HuH-7.5 (cell line): ENCODE data around the gene STAC3.
A peak's percentile ranks its signal among the peaks of the same experiment; 100 is the strongest.
"Not testable (repeated sequence)": the region's sequence is repeated elsewhere in the genome, so short reads cannot be mapped to it uniquely, and the experiment has no call there.

Experiments used
- DNase-seq: peaks from one replicate; pipeline ENCODE4 v3.0.0; 2011; ENCODE audit warnings: low spot score

STAC3 gene

GRCh38 chr12:57250956-57251355 is at the start of gene STAC3:
TSS of gene STAC3 (minus strand) at chr12:57251187. CDS start at chr12:57249636, 1,551 bp downstream.
- DNase-seq = no peak

- no peak for DNase-seq
Measured at GRCh38 chr12:57299514-57300016, 48.6 kb upstream of the STAC3 start.

GRCh38 chr12:57296291-57296690 is 45.3 kb upstream of the STAC3 start:
- DNase-seq = no peak

- DNase-seq = not testable (repeated sequence)
Measured at GRCh38 chr12:57282073-57282472, 31.1 kb upstream of the STAC3 start.

GRCh38 chr12:57280211-57281062 is 29.4 kb upstream of the STAC3 start:
- peak; percentile 34 for DNase-seq

GRCh38 chr12:57278465-57279381 is 27.7 kb upstream of the STAC3 start:
- DNase-seq = no peak

GRCh38 chr12:57276935-57277563 is 26.1 kb upstream of the STAC3 start:
- peak; percentile 24 for DNase-seq

- DNase-seq = not testable (repeated sequence)
Measured at GRCh38 chr12:57276233-57276632, 25.2 kb upstream of the STAC3 start.

GRCh38 chr12:57273516-57273915 is 22.5 kb upstream of the STAC3 start:
- DNase-seq = no peak

- no peak for DNase-seq
Measured at GRCh38 chr12:57272337-57273151, 21.6 kb upstream of the STAC3 start.

GRCh38 chr12:57270966-57271470 is 20.0 kb upstream of the STAC3 start:
- DNase-seq = no peak

- DNase-seq = no peak
Measured at GRCh38 chr12:57268264-57268663, 17.3 kb upstream of the STAC3 start.

GRCh38 chr12:57266681-57267080 is 15.7 kb upstream of the STAC3 start:
- no peak for DNase-seq

GRCh38 chr12:57263096-57263495 is 12.1 kb upstream of the STAC3 start:
- no peak for DNase-seq

GRCh38 chr12:57262126-57262822 is 11.3 kb upstream of the STAC3 start:
- no peak for DNase-seq

GRCh38 chr12:57261428-57261865 is 10.5 kb upstream of the STAC3 start:
- DNase-seq = no peak

- DNase-seq = no peak
Measured at GRCh38 chr12:57260366-57260765, 9.4 kb upstream of the STAC3 start.

GRCh38 chr12:57258977-57259970 is 8.3 kb upstream of the STAC3 start:
- DNase-seq = no peak

GRCh38 chr12:57255916-57256315 is 4.9 kb upstream of the STAC3 start:
- no peak for DNase-seq
